SK-N-MC (cell line): ENCODE measurements around the gene GUCY1A1.

Experiments
- DNase-seq: peaks from one replicate; pipeline ENCODE4 v3.0.0-alpha.2; 2011; ENCODE audit warnings: low read depth, low spot score
- H3K27ac ChIP-seq: fragments of 200-600 bp; sonication (generic); 2 replicates; pipeline ENCODE4 v1.5.1; 2016; ENCODE audit warnings: mixed run types
- H3K36me3 ChIP-seq: fragments of 200-600 bp; sonication (generic); 2 replicates; pipeline ENCODE4 v1.6.1; 2017; ENCODE audit warnings: antibody characterized with exemption, low read length, mixed read lengths; ENCODE audit not compliant: insufficient read depth
- H3K4me3 ChIP-seq: fragments of 200-600 bp; sonication (generic); 2 replicates; pipeline ENCODE4 v1.5.1; 2016
- H3K9ac ChIP-seq: fragments of 200-600 bp; sonication (generic); 2 replicates; pipeline ENCODE4 v1.8.0; 2017; ENCODE audit warnings: mixed run types, mixed read lengths; ENCODE audit not compliant: insufficient read length
- H3K9me3 ChIP-seq: fragments of 200-600 bp; sonication (generic); 2 replicates; pipeline ENCODE4 v1.6.1; 2017; ENCODE audit warnings: low read depth, mild to moderate bottlenecking, antibody characterized with exemption, low read length, moderate library complexity, mixed read lengths
- EZH2 ChIP-seq: fragments of 200-600 bp; sonication (generic); IDR thresholded peaks from one replicate; pipeline ENCODE4 v1.6.1; 2017; ENCODE audit warnings: antibody characterized with exemption
- FOXP2 ChIP-seq: optimal IDR thresholded peaks from 2 replicates; pipeline ENCODE3; 2011; ENCODE audit warnings: mild to moderate bottlenecking, moderate library complexity; ENCODE audit not compliant: insufficient read depth; ENCODE audit errors: extremely low read length, control extremely low read depth
- POLR2AphosphoS5 ChIP-seq: IDR thresholded peaks from 2 replicates; pipeline ENCODE4 v1.6.1; 2012; ENCODE audit warnings: mild to moderate bottlenecking, low read depth, low read length, borderline replicate concordance

The GUCY1A1 gene

DNA sequence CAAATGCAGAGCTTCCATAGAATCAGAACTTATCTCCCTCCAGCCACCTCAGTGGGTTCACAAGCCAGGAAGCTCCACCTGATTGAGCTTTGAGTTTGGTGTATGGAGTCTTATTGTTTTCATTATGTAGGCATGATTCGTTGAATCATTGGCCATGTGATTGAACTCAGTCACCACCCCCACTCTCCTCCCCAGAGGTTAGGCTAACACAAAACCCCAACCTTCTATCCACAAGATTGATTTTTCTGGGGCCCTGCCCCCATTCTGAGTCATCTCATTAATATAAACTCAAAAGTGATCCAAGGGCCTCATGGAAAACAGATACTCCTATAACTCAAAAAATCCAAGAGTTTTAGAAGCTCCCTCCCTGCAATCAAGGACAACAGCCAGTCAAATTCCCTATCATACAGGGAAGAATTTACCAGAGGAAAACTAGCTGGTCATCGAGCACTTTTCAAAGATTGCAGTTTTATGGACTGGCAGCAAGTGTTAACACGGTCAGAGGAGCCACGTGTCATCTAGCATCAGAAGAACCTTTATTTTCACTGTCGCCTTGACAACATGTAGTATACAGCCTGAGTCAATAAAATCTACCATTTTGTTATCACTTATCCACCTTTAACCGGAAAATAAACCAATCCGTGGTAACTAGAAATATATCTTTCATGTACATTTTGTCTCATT lies 56.3 kb downstream of the GUCY1A1 start:
- H3K4me3 ChIP-seq: no peak overlapping the region
- H3K27ac ChIP-seq: no peak overlapping the region
- no peaks in the 10 kb centered on the region for H3K9me3 ChIP-seq
- no peak overlapping the region for H3K9ac ChIP-seq
- TF ChIP-seq FOXP2 (no peak), POLR2AphosphoS5 (no peak), EZH2 (no peak)
- H3K36me3 ChIP-seq: no peaks in the 10 kb centered on the region
- no peak for DNase-seq

DNA sequence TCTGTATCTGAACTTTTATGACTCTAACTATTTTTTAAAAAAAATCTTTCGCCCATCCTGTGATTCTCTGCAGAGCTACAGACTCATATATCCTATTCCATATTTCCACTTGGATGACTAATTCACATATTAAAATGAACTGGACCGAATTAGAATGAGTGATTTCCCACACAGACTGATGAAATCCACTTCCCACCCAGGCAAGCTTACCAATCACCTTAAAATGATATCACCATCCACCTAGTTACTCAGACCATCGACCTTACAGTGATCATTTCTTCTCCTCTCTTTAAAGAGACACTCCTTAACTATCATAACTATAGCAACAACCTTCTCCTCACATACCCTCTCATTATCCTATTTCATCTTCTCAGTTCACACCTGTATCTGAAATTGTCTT lies 58.1 kb downstream of the GUCY1A1 start:
- no peak overlapping the region for H3K4me3 ChIP-seq
- TF ChIP-seq FOXP2 (no peak), EZH2 (no peak), POLR2AphosphoS5 (no peak)
- H3K9ac ChIP-seq: no peak overlapping the region
- no peak overlapping the region for H3K27ac ChIP-seq
- DNase-seq: no peak
- no peaks in the 10 kb centered on the region for H3K9me3 ChIP-seq
- H3K36me3 ChIP-seq: no peaks in the 10 kb centered on the region

DNA sequence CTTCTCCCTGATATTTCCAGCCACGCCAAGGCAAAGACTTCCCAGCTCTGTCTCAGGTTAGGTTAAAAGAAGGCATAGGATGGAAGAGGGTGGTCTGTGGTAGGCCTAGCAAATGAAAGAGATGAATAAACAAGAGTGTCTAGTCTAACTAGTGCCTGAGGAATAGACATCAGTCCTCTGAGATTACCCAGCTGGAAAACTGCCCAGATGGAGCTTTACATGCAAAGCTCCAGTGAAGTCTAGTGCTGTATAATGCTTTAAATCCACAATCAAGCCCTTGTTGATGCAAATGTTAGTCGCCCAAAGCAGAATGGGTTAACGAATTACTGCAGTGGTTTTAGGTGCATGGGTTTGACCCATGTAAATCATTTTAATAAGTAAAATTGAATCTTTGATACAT lies 67.4 kb downstream of the GUCY1A1 start:
- no peak for DNase-seq
- no peaks in the 10 kb centered on the region for H3K9me3 ChIP-seq
- TF ChIP-seq POLR2AphosphoS5: no peak
- TF ChIP-seq FOXP2: no peak
- TF ChIP-seq EZH2: no peak

DNA sequence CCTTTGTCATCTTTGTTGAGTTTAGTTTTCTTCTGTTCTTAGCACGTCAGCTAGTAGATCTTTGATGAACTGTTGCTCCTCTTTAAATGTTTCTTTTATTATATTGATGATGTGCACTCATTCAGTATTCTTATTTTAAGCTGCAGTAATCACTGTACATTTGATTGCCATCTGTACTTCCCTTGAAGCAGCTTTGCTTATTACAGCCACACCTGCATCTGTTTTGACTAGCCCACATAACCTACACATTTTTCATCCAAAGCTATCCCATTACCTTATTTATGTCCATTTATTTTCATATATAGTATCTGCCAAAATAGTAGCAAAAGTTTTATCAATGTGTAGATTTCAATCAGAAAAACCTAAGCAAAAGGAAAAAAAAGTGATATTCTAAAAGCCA lies 68.3 kb downstream of the GUCY1A1 start:
- no peak overlapping the region for H3K4me3 ChIP-seq
- H3K9ac ChIP-seq: no peak overlapping the region
- H3K27ac ChIP-seq: no peak overlapping the region
- no peaks in the 10 kb centered on the region for H3K36me3 ChIP-seq
- TF ChIP-seq FOXP2 (no peak), EZH2 (no peak), POLR2AphosphoS5 (no peak)
- H3K9me3 ChIP-seq: no peaks in the 10 kb centered on the region
- DNase-seq: no peak

More for the DNA sequence above, 67.4 kb downstream of the GUCY1A1 start:
- Histone ChIP-seq H3K27ac (no peak overlapping the region), H3K4me3 (no peak overlapping the region), H3K9ac (no peak overlapping the region), H3K36me3 (no peaks in the 10 kb centered on the region)

DNA sequence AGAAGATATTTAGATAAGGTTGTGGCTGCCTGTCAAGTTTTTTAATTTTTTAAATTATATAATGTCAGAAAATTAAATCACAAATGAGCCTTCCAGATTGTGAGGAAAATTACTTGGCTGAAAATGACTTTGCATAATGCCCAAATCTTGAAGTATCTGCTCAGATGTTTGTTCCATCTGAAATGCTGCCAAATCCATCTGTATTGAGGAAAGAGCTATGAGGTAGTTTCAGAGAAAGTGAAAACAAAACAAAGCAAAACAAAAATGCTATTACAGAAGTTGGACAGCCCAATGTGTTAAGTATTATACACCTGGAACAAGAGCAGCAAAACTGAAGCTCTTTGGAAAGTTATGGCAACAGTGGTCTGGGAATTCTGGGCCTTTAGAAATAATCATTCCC lies 68.8 kb downstream of the GUCY1A1 start:
- Histone ChIP-seq H3K9me3 (no peaks in the 10 kb centered on the region), H3K9ac (no peak overlapping the region), H3K36me3 (no peaks in the 10 kb centered on the region), H3K27ac (no peak overlapping the region), H3K4me3 (no peak overlapping the region)
- TF ChIP-seq EZH2: no peak
- no peak for TF ChIP-seq POLR2AphosphoS5
- TF ChIP-seq FOXP2: no peak
- DNase-seq: no peak

DNA sequence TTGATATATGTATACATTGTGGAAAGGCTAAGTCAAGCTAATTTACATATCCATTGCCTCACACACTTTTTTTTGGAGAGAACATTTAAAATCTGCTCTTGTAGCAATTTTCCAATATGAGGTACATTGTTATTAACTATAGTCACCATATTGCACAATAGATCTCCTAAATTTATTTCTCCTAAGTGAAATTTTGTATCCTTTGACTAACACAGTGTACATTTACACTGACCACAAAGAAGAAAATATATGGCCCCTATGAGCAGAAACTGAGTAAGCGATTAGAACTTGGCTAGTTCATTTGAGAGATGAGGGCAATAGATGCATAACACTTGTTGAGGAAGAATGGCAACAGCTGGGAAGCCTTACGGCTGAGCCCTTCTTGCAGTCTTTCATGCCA lies 71.9 kb downstream of the GUCY1A1 start:
- DNase-seq: no peak
- Histone ChIP-seq H3K36me3 (no peaks in the 10 kb centered on the region), H3K27ac (no peak overlapping the region), H3K9ac (no peak overlapping the region), H3K4me3 (no peak overlapping the region), H3K9me3 (no peaks in the 10 kb centered on the region)
- TF ChIP-seq POLR2AphosphoS5: no peak
- no peak for TF ChIP-seq FOXP2
- TF ChIP-seq EZH2: no peak

DNA sequence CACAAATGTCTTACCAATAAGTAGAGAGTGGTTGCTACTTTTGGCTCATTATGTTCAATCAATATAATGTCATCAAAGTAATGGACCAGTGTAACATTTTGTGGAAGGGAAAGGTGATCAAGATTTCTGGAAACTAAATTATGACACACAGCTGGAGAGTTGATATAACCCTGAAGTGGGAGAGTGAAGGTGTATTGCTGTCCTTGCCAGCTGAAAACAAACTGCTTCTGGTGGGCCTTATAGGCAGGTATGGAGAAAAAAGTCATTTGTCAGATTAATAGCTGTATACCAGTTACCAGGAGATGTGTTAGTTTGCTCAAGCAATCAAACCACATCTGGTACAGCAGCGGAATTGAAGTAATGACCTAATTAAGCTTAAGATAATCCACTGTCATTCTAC lies 74.9 kb downstream of the GUCY1A1 start:
- no peak overlapping the region for H3K4me3 ChIP-seq
- no peaks in the 10 kb centered on the region for H3K9me3 ChIP-seq
- no peak for TF ChIP-seq POLR2AphosphoS5
- no peak for TF ChIP-seq FOXP2
- no peak for TF ChIP-seq EZH2
- no peaks in the 10 kb centered on the region for H3K36me3 ChIP-seq
- DNase-seq: no peak
- H3K27ac ChIP-seq: no peak overlapping the region
- no peak overlapping the region for H3K9ac ChIP-seq

DNA sequence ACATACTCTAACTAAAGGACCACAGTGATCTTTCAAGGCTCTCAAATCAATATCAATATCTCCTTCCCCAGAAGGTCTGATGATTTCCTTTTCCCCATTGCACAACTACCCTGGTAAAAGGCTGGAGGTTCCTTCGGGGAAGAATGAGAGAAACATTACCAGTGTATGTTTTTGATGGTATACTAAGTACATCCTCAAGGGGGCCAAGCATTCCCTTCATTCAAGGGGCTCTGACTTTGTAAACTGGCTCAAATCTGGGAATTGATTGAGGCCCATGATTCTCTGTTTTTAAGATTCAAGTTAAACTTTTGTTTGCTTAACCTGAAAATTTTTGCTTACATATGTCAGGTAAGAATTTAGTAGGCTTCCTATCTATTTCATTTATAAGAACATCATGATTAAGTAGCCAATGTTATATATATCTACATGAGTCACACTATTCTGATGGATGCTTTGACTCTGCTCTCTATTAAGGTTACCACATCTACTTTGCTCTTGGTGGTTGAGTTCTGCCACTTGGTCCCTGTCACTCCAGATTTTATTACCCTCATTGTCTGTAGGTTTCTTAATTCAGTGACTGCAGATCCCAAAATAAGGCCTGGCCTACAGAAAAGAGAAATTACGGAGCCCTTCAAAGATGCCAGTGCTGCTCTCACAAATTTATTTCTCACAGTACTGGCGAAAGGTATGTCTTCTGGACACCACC lies 75.8 kb downstream of the GUCY1A1 start:
- TF ChIP-seq EZH2 (no peak), POLR2AphosphoS5 (no peak), FOXP2 (no peak)
- no peak overlapping the region for H3K27ac ChIP-seq
- H3K36me3 ChIP-seq: no peaks in the 10 kb centered on the region
- H3K4me3 ChIP-seq: no peak overlapping the region
- H3K9ac ChIP-seq: no peak overlapping the region
- no peaks in the 10 kb centered on the region for H3K9me3 ChIP-seq
- no peak for DNase-seq

DNA sequence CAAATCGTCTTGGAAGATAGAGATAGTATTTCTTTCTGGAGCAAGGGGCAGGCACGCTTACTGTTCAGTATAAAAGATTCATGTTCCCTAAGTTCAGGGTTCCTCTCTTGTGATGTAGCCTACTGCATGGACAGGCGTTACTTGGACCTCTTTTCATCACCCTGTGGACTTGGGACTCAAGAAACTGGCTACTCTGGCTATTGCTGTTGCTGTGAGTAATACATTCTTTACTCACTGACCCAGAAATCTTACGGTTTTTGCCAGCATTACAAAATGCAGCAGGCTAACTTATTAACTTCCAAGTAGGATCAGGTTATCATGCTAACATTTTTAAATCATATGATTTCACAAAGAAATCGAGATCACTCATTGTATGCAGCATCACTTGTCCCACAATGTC lies 79.3 kb downstream of the GUCY1A1 start:
- no peak overlapping the region for H3K27ac ChIP-seq
- no peaks in the 10 kb centered on the region for H3K36me3 ChIP-seq
- H3K4me3 ChIP-seq: no peak overlapping the region
- H3K9me3 ChIP-seq: no peaks in the 10 kb centered on the region
- TF ChIP-seq POLR2AphosphoS5 (no peak), FOXP2 (no peak), EZH2 (no peak)
- DNase-seq: no peak
- no peak overlapping the region for H3K9ac ChIP-seq
